GM12864 (cell line): ENCODE data around the gene POU2F1.

ENCODE experiments used
- DNase-seq: peaks from one replicate; pipeline ENCODE4 v3.0.0-alpha.2; 2011; ENCODE audit warnings: low read depth
- H3K4me3 ChIP-seq: 2 replicates; pipeline ENCODE4 v1.5.1; 2011; ENCODE audit warnings: mild to moderate bottlenecking, low read depth, low read length, control low read depth
- TF ChIP-seq, protein P1 (sequence below): IDR thresholded peaks from 2 replicates; pipeline ENCODE4 v1.5.1; 2011; ENCODE audit warnings: low read depth, mild to moderate bottlenecking, moderate library complexity, low read length, control low read depth, inconsistent platforms; ENCODE audit errors: missing control alignments

The POU2F1 gene

DNA sequence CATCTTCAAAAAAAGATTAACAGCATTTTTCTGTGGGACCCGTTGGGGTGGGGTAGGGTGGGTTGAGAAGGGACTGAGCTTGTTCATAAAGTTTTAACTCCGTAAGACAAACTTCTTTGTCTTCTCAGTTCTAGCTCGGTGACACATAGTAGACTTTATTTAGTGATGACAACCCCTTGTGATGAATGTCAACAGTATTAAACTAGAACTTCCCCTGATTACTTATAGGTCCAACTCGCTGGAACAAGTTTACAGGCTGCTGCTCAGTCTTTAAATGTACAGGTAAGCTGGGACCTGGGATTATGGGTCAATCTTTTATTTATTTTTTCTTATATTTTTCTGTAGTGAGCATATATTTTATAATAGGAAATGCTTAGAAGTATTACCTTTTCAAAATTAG lies 149.2 kb downstream of the POU2F1 start:
- TF ChIP-seq, protein P1, sequence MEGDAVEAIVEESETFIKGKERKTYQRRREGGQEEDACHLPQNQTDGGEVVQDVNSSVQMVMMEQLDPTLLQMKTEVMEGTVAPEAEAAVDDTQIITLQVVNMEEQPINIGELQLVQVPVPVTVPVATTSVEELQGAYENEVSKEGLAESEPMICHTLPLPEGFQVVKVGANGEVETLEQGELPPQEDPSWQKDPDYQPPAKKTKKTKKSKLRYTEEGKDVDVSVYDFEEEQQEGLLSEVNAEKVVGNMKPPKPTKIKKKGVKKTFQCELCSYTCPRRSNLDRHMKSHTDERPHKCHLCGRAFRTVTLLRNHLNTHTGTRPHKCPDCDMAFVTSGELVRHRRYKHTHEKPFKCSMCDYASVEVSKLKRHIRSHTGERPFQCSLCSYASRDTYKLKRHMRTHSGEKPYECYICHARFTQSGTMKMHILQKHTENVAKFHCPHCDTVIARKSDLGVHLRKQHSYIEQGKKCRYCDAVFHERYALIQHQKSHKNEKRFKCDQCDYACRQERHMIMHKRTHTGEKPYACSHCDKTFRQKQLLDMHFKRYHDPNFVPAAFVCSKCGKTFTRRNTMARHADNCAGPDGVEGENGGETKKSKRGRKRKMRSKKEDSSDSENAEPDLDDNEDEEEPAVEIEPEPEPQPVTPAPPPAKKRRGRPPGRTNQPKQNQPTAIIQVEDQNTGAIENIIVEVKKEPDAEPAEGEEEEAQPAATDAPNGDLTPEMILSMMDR, result no peak
- no peak overlapping the region for H3K4me3 ChIP-seq
- DNase-seq, result no peak

DNA sequence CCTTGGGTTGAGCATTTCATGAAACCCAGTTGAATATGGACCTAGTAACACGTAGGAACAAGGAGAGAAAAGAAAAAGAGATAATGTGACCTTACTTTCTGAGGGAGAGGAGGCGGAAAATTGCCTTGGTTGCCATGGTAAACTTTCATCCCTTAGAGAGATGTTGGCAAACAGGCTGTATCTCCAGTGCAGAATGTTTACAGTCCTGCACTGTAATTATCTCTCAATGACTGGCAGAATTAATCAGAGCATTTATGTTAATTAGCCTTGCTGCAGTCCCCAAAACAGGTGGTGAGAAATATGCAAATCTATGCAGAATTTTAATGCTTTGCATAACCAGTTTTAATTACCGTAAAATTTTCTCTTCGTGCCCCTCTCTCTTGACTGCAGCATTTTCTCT lies 150.3 kb downstream of the POU2F1 start:
- H3K4me3 ChIP-seq, result no peak overlapping the region
- DNase-seq, result no peak
- TF ChIP-seq, protein P1, result no peak

DNA sequence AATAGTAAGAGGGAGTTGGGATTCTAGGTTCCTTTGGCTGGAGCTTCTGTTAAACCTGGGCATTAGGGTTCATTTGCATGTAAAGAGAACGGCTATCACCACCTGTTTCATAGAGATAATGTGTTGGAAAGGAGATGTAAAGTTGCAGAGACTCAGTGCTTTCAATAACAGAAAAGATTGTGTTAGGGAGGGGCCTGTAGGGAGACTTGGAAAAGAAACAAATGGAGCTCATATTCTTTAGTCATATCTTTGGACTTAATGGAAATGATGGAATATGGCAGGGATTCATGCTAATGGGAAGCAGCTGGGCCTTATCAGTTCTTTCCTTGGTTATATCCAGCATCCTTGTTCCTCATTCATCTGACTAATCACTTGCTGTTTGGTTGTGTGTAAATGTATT lies 152.7 kb downstream of the POU2F1 start:
- TF ChIP-seq, protein P1, result no peak
- H3K4me3 ChIP-seq, result no peak overlapping the region
- no peak for DNase-seq

DNA sequence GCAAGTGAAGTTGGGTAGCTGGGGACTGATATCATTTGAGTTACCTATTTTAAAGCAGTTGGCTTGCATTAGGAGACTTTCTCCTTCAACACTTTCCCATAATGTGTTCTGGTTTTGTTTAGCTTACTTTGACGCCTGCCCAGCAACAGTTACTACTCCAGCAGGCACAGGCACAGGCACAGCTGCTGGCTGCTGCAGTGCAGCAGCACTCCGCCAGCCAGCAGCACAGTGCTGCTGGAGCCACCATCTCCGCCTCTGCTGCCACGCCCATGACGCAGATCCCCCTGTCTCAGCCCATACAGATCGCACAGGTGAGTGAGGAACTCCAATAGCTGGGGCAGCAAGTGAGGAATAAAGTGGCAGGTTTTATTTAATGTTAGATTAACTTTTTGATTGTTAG lies 153.3 kb downstream of the POU2F1 start:
- no peak overlapping the region for H3K4me3 ChIP-seq
- TF ChIP-seq, protein P1, result no peak
- DNase-seq, result no peak

DNA sequence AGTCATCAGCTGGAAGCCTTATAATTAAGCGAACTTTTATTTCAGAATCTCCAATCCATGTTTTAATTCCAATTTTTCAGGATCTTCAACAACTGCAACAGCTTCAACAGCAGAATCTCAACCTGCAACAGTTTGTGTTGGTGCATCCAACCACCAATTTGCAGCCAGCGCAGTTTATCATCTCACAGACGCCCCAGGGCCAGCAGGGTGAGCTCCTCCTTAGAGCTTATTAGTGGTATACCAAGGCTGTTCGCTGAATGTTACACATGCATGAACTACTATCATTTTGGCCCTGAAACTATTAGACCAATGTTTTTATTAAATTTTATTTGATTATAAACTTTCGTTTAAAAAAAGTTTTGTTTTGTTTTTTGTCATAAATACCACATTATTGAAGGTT lies 155.3 kb downstream of the POU2F1 start:
- TF ChIP-seq, protein P1, result no peak
- DNase-seq, result no peak
- H3K4me3 ChIP-seq, result no peak overlapping the region

DNA sequence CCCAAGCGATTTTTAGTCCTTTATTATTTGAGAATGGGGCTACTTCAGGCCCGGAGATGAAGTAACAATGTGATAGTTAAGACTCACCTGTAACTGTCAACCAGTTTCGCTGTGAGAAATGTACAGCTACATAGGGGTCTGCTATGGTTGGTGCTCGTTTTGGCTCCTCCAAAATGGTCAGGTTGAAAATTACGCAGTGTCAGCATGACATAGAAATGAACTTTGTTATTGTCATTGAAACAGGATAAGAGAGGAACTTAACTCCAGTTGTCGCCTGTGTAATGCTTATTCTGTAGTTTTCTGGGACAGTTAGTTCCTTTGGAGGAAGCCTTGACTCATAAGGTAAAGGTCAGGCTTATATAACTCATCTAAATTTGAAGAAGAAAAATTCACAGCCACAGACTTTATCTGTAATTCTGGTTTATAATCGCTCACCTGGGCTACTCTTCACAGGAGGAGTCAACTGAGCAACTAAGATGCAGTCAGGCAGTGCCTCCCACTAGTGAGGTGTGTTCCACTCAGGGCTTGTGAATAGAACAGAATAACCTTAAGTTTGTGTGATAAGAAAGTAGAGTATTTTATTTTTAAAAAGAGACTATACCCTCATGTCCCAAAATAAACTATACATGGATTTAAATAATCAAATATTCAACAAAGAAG lies 166.7 kb downstream of the POU2F1 start:
- no peak overlapping the region for H3K4me3 ChIP-seq
- TF ChIP-seq, protein P1, result no peak
- no peak for DNase-seq

DNA sequence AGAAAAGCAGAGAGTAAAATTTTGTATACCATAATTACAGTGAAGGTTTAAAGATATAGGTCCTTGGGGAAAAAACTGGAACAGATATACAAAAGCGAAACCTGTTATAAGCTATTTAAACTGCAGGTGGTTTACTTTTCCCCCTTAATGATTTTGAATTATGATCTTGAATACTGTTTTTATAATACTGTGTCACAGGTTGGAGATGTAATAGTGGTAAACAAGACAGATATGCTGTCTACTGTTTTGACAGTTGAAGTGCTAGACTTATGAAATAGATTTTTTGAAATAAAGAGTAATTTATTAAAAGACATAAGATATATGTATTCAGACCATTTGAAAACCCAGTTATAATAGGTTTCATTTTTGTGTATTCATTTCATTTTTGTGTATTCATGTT lies 168.3 kb downstream of the POU2F1 start:
- TF ChIP-seq, protein P1, result no peak
- H3K4me3 ChIP-seq, result no peak overlapping the region
- no peak for DNase-seq
